Stimulated activated CD4-positive, alpha-beta T cell treated with anti-CD3 and anti-CD28 coated beads, Interleukin-2, amount 100 ng/mL, for 24 hours (primary cell): ENCODE results near the gene NKX6-2.
"Not testable (repeated sequence)": the region's sequence is repeated elsewhere in the genome, so short reads cannot be mapped to it uniquely, and the experiment has no call there.

Experiments used
- DNase-seq, 2 donors: peaks; one replicate each; pipeline ENCODE4 v3.0.0-alpha.2; 2020

The NKX6-2 gene

GRCh38 chr10:132812520-132812919 lies 26.6 kb upstream of the NKX6-2 start:
- no peak for DNase-seq

- DNase-seq = no peak
These were observed 26.0 kb upstream of the NKX6-2 start for GRCh38 chr10:132811891-132812481.

GRCh38 chr10:132810807-132811700 lies 25.1 kb upstream of the NKX6-2 start:
- no peak for DNase-seq

GRCh38 chr10:132810141-132810806 lies 24.3 kb upstream of the NKX6-2 start:
- DNase-seq = no peak

- DNase-seq = no peak
These were observed 23.5 kb upstream of the NKX6-2 start for GRCh38 chr10:132809232-132810140.

GRCh38 chr10:132808383-132809231 lies 22.7 kb upstream of the NKX6-2 start:
- no peak for DNase-seq

GRCh38 chr10:132807621-132808049 lies 21.7 kb upstream of the NKX6-2 start:
- DNase-seq = no peak

GRCh38 chr10:132806561-132807003 lies 20.6 kb upstream of the NKX6-2 start:
- no peak for DNase-seq

GRCh38 chr10:132806110-132806509 lies 20.2 kb upstream of the NKX6-2 start:
- DNase-seq = no peak

GRCh38 chr10:132805599-132805998 lies 19.7 kb upstream of the NKX6-2 start:
- no peak for DNase-seq

- no peak for DNase-seq
These were observed 19.0 kb upstream of the NKX6-2 start for GRCh38 chr10:132804785-132805426.

- no peak for DNase-seq
These were observed 18.3 kb upstream of the NKX6-2 start for GRCh38 chr10:132804287-132804686.

- DNase-seq = no peak
These were observed 17.7 kb upstream of the NKX6-2 start for GRCh38 chr10:132803416-132804210.

GRCh38 chr10:132802694-132803320 lies 16.9 kb upstream of the NKX6-2 start:
- no peak for DNase-seq

- no peak for DNase-seq
These were observed 16.1 kb upstream of the NKX6-2 start for GRCh38 chr10:132802048-132802447.

- no peak for DNase-seq
These were observed 13.9 kb upstream of the NKX6-2 start for GRCh38 chr10:132799865-132800264.

GRCh38 chr10:132798876-132799275 lies 12.9 kb upstream of the NKX6-2 start:
- DNase-seq = no peak

- DNase-seq = no peak
These were observed 12.5 kb upstream of the NKX6-2 start for GRCh38 chr10:132798403-132798802.

- not testable (repeated sequence) for DNase-seq
These were observed 12.0 kb upstream of the NKX6-2 start for GRCh38 chr10:132797986-132798385.

GRCh38 chr10:132796846-132797245 lies 10.9 kb upstream of the NKX6-2 start:
- no peak for DNase-seq
